ENCODE data around the gene STARD3. TPM values are rescaled to one million over a fixed set of nuclear protein-coding genes. Genes with fewer than 3 reads are reported as not detected.

The STARD3 gene
- total RNA-seq, 1 donor from 2014 or later = 76.6 TPM

DNA sequence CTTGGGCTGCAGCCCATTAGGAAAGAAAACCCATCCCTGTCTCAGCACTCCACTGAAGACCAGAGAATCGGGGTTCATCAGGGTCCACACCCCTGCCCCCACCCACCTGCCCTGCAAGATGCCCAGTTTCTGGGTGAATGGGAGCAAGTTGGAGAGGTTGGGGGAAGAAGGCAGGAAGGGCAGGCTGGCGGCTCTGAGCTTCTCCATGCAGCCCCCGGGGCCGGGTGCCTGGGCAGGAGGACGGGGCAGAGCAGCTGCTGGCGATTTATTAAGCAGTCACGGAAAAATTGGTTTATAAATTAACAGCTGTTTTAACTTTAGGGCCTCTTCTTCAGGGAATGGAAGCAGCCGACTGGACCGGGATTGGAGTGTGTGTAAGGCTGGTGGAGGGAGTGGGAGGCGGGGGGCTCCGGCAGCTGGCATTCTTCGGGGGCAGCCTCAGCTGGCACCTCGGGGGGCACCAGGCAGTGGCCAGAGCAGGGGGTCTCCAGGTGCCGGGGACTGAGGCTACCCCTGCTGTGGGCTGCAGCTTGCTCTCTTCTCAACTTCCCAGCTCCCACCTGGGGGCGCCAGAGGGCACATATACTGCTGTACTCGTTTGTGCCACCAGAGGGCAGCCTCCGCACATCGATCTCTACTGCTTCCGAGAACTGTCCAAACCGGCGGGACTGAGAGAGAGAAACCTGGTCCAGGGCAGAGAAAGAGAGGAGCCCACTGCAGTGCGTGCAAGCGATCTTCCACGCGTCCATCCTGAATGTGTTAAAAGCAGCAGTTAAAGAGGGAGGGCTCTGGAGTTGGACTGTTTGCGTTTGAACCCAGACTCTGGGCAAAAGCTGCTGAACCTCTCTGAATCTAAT is 15.2 kb upstream of the STARD3 start:
- intact Hi-C loops (cut with DNase I) = no loop called here
- H3K4me3 ChIP-seq = no peak overlapping the region
- DNase-seq (peak; percentile 91), ATAC-seq (peak; percentile 82 to 91)
- TF ChIP-seq, protein P1, sequence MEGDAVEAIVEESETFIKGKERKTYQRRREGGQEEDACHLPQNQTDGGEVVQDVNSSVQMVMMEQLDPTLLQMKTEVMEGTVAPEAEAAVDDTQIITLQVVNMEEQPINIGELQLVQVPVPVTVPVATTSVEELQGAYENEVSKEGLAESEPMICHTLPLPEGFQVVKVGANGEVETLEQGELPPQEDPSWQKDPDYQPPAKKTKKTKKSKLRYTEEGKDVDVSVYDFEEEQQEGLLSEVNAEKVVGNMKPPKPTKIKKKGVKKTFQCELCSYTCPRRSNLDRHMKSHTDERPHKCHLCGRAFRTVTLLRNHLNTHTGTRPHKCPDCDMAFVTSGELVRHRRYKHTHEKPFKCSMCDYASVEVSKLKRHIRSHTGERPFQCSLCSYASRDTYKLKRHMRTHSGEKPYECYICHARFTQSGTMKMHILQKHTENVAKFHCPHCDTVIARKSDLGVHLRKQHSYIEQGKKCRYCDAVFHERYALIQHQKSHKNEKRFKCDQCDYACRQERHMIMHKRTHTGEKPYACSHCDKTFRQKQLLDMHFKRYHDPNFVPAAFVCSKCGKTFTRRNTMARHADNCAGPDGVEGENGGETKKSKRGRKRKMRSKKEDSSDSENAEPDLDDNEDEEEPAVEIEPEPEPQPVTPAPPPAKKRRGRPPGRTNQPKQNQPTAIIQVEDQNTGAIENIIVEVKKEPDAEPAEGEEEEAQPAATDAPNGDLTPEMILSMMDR (IDR thresholded peaks at IDR 0.05) = peak; percentile 100
- H3K27ac ChIP-seq = no peak overlapping the region
- peaks cover 29% of the 10 kb centered on the region for H3K4me1 ChIP-seq
- H3K9me3 ChIP-seq = no peaks in the 10 kb centered on the region
- no peaks in the 10 kb centered on the region for H3K36me3 ChIP-seq
- peaks cover 18% of the 10 kb centered on the region for H3K27me3 ChIP-seq (ENCODE audit: low read depth)

DNA sequence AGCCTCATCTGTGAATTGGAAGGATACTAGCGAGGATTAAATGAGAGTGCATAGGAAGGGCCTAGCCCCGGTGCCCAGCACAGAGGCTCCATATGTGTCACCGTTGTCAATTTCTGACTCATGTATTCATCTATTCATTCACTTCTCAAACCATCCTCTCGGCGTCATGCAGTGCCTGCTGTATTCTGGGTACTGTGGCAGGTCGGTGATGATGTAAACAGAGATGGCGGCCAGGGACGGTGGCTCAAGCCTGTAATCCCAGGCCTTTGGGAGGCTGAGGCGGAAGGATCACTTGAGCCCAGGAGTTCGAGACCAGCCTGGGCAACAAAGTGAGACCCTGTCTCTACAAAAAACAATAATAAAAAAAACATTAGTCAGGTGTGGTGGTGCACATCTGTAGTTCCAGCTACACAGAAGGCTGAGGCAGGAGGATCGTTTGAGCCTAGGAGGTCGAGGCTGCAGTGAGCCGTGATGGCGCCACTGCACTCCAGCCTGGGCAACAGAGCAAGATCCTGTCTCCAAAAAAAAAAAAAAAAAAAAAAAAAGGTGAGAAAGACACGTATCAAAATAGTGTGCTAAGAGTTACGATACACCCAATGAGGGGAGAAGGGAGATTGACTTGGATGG is 14.5 kb upstream of the STARD3 start:
- TF ChIP-seq, protein P1 (IDR thresholded peaks at IDR 0.05) = no peak
- intact Hi-C loops (cut with DNase I) = no loop called here
- ATAC-seq = no peak
- H3K36me3 ChIP-seq = no peaks in the 10 kb centered on the region
- peaks cover 25% of the 10 kb centered on the region for H3K27me3 ChIP-seq (ENCODE audit: low read depth)
- H3K4me3 ChIP-seq = no peak overlapping the region
- DNase-seq = no peak
- no peaks in the 10 kb centered on the region for H3K9me3 ChIP-seq
- H3K27ac ChIP-seq = no peak overlapping the region
- H3K4me1 ChIP-seq = peaks cover 29% of the 10 kb centered on the region

DNA sequence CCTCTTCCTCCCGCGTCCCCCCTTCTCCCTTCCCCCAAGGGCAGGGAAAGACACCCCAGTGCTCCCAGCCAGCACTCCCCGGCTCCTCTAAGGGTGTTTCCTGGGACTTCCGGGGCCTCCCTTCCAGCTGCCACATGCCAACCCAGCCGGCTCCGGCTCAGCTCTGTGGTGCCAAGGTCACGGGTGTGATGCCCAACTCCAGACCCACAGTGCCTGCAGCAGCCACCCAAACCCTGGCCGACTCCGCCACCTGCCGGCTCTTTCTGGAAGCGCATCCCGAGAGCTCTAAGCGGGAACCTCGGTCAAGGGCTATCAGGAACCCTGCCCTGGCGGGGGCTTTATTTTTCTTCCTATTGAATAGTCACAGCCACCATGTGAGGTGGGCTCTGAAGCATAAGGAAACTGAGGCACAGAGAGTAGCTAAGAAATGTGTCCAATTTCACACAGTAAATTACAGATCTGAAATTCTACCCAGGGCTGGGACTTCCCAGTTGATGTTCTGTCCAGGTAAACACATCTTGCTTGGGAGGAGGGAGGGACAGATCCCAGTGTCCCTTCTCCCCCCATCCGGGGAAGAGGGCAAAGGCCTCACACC is 13.5 kb upstream of the STARD3 start:
- Histone ChIP-seq H3K27ac (no peak overlapping the region), H3K9me3 (no peaks in the 10 kb centered on the region), H3K36me3 (no peaks in the 10 kb centered on the region), H3K4me3 (no peak overlapping the region), H3K27me3 (ENCODE audit: low read depth) (peaks cover 30% of the 10 kb centered on the region), H3K4me1 (peaks cover 28% of the 10 kb centered on the region)
- DNase-seq (peak; percentile 92), ATAC-seq (peak; percentile 78 to 85)
- TF ChIP-seq, protein P1 (IDR thresholded peaks at IDR 0.05) = peak; percentile 98
- intact Hi-C loops (cut with DNase I) = no loop called here

DNA sequence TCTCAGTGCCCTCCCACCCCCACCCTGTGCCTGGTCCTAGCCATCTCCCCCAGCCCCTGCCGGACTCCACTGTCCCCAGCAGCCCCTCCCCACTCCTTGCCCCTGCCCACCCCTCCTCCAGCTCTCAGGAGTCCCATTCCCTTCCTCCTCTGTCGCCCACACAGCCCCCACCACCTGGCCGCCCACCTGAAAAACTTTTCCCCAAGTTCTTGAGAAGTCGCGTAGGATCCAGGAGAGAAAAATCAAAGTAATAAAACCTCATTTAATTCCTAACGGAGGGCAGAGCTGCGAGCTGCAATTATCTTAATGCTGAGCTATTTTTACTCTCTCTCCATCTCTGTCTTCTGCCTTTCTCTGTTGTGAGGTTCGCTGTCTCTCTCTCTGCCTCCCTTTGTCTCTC is 12.6 kb upstream of the STARD3 start:
- peaks cover 30% of the 10 kb centered on the region for H3K27me3 ChIP-seq (ENCODE audit: low read depth)
- ATAC-seq (no peak), DNase-seq (no peak)
- H3K36me3 ChIP-seq = no peaks in the 10 kb centered on the region
- H3K27ac ChIP-seq = no peak overlapping the region
- H3K4me3 ChIP-seq = no peak overlapping the region
- no peaks in the 10 kb centered on the region for H3K9me3 ChIP-seq
- TF ChIP-seq, protein P1 (IDR thresholded peaks at IDR 0.05) = no peak
- intact Hi-C loops (cut with DNase I) = no loop called here
- H3K4me1 ChIP-seq = peaks cover 23% of the 10 kb centered on the region

DNA sequence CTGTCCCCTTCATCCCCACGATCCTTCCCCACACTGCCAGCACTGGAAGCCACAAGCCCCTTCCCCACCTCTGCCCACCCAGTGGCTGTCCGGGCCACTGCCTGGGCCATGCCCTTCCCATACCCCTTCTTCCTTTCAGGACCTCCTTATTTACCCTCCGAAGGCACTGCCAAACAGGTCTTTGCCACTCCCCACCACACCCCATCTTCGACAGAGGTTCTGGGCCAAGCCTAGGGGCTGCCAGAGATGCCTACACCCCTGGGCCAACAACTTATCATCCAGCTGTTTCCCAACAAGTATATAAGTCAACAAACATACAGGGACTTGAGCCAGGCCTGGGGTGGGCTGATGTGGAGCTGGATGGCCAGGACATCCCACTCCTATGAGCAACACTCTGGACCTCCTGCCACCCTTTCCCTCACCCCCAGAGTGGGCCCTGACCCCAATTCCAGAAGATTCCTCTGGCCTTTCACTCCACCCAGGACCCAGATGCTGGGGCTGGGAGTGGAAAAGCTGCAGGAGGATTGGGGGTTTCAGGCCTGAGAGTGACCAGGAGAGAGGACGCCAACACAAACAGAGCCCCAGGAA is 11.7 kb upstream of the STARD3 start:
- Histone ChIP-seq H3K4me1 (peaks cover 23% of the 10 kb centered on the region), H3K36me3 (no peaks in the 10 kb centered on the region), H3K9me3 (no peaks in the 10 kb centered on the region), H3K27me3 (ENCODE audit: low read depth) (peaks cover 30% of the 10 kb centered on the region), H3K4me3 (no peak overlapping the region), H3K27ac (no peak overlapping the region)
- ATAC-seq (no peak), DNase-seq (no peak)
- intact Hi-C loops (cut with DNase I) = no loop called here
- TF ChIP-seq, protein P1 (IDR thresholded peaks at IDR 0.05) = no peak

All from lower lobe of right lung (tissue), 2 donors.